ENCODE data around the gene PTPRN.
"Not testable (repeated sequence)": the region's sequence is repeated elsewhere in the genome, so short reads cannot be mapped to it uniquely, and the experiment has no call there.

Gene PTPRN

GRCh38 chr2:219269362-219270054 lies 39.7 kb downstream of the PTPRN start:
- no peak for DNase-seq (ENCODE audit: low read depth)

- DNase-seq (ENCODE audit: low read depth), result no peak
Observed at GRCh38 chr2:219268294-219268693, 40.9 kb downstream of the PTPRN start.

- no peak for DNase-seq (ENCODE audit: low read depth)
Observed at GRCh38 chr2:219266886-219267285, 42.3 kb downstream of the PTPRN start.

- no peak for DNase-seq (ENCODE audit: low read depth)
Observed at GRCh38 chr2:219266232-219266631, 43.0 kb downstream of the PTPRN start.

- no peak for DNase-seq (ENCODE audit: low read depth)
Observed at GRCh38 chr2:219261024-219261855, 48.0 kb downstream of the PTPRN start.

DNA sequence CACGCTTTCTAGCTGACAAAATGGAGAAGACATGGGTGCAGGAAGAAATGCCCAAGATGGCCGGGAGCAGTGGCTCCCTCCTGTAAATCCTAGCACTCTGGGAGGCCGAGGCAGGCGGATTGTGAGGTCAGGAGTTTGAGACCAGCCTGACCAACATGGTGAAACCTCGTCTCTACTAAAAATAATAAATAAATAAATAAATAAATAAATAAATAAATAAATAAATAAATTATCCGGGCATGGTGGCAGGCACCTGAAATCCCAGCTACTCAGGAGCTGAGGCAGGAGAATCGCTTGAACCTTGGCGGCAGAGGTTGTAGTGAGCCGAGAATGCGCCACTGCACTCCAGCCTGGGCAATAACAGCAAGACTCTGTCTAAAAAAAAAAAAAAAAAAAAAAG lies 50.3 kb downstream of the PTPRN start:
- DNase-seq (ENCODE audit: low read depth), result not testable (repeated sequence)

- DNase-seq (ENCODE audit: low read depth), result no peak
Observed at GRCh38 chr2:219254590-219255201, 54.5 kb downstream of the PTPRN start.

- DNase-seq (ENCODE audit: low read depth), result peak; percentile 86
Observed at GRCh38 chr2:219253753-219254589, 55.2 kb downstream of the PTPRN start, which contains the start of gene TUBA4A. Gene TUBA4A, minus strand, starts transcription at chr2:219253918. Its CDS starts 60 bp downstream, at chr2:219253858.

DNA sequence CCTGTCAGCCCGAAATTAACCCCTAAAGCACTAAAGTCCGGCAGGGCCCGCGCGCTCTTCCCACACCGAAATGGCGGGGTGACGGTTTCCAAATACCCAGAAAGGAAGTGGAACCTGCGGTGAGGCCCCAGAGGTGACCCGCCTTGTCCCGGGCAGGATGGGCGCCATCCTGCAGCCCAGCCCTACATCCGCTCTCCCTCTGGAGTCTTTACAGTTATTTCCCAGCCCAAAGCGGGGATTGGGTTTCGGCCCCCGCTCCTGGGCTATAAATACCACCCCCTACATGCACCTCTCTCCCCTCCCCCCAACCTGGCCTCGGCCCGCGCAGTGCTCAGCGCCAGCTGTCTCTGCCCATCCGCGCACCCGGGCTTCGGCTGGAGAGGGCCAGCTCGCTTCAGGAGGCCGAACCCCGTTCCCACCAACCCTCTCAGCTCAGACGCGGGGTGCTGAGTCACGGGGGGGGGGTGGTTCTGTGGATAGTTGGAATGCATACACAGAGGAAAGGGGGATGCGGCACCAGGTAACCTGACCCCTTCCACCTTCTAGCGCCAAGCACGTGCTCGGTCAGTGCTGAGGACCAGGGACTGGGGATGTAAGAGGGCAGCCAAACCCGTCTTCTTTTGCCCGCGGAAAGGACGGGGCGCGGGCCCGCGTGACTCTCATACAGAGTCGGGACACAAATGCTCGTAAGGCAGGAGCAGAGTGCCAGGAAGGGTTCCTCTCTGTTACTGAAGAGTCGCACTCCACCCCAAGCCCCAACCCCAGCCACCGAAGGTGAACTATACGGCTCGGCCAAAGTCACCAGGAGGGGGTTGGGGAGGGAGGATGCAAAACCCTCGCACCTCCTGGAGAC lies 56.1 kb downstream of the PTPRN start, which contains the start of gene TUBA4B:
Gene TUBA4B (plus strand): TSS at position 344 of the 853 bp plus-strand sequence. CDS start 165 bp downstream, at position 509.
- no peak for DNase-seq (ENCODE audit: low read depth)

DNA sequence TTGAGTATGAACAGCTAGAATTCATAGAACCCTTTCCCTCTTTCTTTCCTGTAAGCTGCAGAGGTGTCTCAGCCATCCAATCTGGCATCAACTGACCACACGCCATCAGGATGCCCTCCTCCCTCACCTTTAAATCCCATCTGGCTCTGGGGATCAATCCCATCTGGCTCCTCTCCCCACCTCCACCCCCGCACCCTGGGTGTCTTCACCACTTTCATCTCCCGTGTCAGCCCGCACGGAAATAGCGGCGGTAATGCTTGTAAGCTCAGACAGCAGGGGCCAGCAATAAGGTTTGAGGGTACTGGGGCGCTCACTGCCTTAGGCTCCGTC lies 56.7 kb downstream of the PTPRN start:
- no peak for DNase-seq (ENCODE audit: low read depth)

GRCh38 chr2:219252084-219252483 lies 57.1 kb downstream of the PTPRN start:
- DNase-seq (ENCODE audit: low read depth), result no peak

GRCh38 chr2:219251656-219252055 lies 57.5 kb downstream of the PTPRN start:
- no peak for DNase-seq (ENCODE audit: low read depth)

- DNase-seq (ENCODE audit: low read depth), result no peak
Observed at GRCh38 chr2:219250049-219250781, 59.0 kb downstream of the PTPRN start.

DNA sequence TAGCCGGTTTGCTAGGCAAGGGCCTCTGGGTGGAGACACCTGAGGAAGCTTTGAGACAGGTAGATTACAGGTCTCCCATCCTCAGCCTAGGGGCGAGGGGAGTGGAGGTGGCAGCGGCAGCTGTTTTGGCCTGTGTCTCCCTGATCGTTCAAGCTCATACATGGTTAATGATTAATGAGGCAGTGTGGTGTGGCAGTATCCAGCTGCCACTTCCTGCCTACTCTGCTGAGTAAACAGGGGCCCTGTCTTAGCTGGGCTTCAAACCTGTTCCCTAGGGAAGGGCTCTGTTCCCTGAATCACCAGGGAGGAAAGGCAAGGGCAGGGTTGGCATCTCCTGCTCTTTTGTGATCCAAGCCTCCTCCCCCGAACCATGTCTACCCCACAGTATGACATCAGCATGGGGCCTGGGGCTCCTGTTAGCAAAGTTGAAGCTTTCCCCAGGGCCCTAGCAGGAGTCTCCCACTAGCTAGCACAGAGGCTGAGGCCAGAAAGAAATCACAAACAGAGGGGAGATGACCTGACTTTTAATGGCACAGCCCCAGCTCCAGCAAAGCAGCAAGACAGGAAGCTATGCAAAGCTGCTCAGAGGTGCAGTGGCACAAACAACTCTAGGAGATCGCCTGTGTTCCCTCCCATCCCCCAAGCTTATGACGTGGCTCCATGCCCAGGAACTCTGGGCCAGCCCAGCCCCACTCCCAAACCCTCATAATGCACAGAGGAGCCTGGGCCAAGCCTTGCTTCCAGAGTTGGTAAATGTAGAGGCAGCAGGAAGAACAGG lies 59.8 kb downstream of the PTPRN start:
- DNase-seq (ENCODE audit: low read depth), result no peak

DNA sequence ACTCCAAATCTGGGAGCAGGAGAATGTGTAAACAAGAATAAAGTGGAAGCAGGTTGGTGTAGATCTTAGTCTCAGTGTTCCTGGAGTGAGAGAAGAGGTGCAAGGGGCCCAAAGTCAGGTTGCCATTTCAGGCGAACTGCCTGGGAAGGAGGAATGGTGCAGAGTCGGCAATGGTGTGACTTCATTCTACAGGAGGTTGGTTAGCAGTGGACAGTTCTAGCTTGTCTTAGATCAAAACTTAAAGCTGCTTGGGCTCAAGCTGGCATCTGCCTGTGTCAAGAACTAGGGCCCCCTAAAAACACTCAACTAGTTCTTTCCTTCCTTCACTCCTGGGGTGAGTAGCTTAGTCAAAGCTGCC lies 60.4 kb downstream of the PTPRN start:
- no peak for DNase-seq (ENCODE audit: low read depth)

DNA sequence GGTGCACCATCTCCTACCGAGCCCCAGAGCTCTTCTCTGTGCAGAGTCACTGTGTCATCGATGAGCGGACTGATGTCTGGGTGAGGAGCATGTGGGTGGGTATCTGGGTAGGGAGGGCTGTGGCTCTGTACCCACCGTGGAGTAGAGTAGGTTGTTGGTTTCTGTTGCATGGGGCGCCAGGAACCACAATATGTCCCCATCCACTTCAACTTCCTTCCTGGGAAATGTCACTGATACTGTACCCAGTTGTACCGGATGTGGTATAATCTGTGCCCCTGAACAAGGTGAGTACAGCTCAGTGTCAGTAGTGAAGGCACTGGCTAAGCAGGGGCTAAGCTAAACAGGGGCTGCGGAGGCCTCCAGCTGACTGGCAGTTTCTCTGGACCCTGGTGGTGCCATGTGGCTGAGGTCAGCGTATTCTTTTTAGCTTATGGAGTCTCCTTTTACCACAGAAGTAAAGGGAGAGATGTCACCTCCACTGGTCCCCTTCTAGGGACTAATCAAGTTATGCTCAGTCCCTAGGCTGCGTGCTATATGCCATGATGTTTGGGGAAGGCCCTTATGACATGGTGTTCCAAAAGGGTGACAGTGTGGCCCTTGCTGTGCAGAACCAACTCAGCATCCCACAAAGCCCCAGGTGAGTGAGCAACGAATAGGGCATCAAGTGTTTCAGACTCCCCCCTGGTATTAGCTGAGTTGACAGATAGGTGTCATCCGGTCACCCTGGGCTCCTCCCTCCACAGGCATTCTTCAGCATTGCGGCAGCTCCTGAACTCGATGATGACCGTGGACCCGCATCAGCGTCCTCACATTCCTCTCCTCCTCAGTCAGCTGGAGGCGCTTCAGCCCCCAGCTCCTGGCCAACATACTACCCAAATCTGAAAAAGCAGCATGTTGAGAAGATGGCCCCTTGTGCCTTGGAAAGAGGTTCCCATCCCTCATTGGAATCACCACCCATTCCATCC lies 61.2 kb downstream of the PTPRN start:
- peak; percentile 56 for DNase-seq (ENCODE audit: low read depth)

- DNase-seq (ENCODE audit: low read depth), result no peak
Observed at GRCh38 chr2:219246559-219246958, 62.6 kb downstream of the PTPRN start.

GRCh38 chr2:219245899-219246230 lies 63.3 kb downstream of the PTPRN start:
- DNase-seq (ENCODE audit: low read depth), result no peak

All from stimulated activated CD8-positive, alpha-beta memory T cell treated with anti-CD3 and anti-CD28 coated beads, Interleukin-12 subunit alpha, Interleukin-12 subunit beta, amount 100 ng/mL, for 4 hours (primary cell).